T-helper 22 cell (primary cell): ENCODE data around the gene NANOGP8.

ENCODE experiments used
- DNase-seq: peaks from one replicate; pipeline ENCODE4 v3.0.0-alpha.2; 2020; ENCODE audit warnings: low read depth

Gene NANOGP8

DNA sequence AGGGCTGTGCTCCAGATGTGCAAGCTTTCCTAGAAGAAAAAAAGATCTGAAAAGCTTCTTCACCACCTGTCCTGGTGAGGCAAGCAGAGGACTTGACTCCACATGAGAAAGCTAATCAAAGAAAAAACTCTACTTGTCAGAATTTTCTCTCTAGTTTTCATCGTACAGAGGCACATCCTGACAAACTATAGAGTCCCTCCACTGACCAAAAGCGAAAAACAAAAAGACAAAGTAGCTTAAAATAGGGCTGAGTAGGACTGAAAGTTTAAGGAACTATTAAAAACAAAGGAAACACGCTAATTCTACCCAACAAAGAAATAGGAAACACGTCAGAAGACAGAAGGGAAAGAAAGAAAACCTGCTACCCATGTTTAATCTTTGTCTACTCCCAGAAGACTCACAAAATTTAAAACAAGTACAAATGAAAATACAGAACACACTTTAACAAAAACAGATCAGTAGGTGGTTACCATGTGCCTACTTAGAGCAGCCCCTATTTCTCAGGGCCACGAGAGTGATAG is 26.5 kb downstream of the NANOGP8 start:
- no peak for DNase-seq

DNA sequence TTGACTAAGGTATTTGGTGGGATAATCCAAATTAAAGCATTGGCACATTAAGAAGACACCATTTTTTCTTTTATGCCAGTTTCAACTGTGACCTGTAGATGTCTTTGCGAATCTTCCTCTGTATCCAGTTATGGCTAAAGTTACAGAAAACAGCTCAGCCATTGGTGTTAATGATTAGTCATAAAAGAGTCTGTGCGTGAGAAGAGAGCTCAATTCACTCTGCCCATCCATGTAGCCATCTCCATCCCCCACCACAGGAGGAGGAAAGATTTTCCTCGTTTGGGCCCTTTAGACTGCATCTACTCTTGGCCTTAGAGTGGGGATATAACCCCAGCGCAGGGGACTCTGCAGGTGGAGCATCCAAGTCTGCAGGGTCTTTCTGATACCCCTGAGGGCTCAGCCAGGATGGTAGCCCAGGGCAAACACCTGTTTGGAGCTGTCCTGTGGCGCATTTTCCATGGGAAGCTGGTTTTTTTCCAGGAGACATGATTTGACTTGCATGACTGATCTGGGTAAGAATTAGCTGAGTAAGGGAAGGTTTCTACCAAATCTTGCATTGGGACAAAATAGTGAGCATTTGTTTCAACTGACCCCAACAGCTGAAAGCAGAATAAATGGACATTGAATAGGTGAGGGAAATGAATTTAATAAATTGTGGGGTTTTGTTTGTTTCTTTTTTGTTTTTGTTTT is 29.5 kb downstream of the NANOGP8 start:
- DNase-seq, result no peak

DNA sequence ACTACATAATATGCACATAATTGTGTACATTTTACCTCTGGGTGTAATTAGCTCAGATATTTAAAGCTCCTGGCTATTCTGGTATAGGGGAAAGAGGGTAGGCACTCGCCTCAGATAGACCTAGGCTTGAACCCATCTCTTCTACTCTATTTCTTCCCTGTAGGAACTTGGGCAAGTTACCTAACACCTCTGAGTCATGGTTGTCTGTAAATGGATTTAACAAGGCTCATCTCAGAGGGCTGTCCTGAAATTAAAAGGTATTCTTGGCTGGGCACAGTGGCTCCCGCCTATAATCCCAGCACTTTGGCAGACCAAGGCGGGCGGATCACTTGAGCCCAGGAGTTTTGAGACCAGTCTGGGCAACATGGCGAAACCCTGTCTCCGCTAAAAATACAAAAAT is 30.7 kb downstream of the NANOGP8 start:
- DNase-seq, result no peak

DNA sequence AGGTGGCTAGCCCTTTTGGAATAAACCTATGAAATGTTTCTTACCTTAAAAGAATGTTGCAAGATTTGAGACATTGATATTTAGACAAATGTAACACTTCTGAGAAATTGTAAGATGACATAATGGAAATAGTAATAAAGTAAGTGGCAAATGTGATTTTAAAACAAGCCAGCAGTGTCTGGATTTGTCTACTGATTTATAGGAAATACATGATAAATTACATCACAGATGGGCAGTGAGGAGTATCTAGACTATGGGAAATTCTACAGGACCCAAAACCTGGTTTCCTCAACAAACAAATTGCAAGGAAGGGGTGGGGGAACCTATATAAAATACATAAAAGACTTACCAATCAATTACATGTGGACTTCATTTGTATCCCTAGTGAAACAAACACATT is 37.1 kb downstream of the NANOGP8 start:
- DNase-seq, result no peak

DNA sequence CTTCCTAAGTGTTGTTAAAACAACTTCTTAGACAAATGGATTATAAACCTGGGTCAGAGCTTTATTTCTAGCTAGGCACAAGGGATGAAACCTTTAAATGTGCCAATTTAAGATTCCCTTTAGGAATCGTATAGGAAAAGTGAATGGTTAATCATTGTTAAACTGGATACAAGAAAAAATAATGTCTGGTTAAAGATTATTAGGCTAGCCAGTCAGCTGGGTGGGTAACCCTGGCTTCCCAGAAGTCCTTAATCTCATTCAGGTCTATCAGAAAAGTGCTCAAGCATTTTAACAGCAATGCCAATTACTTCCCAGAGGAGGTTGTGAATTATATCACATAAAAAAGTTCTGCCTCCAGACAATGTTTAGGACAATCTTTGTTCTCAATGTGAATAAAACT is 37.6 kb downstream of the NANOGP8 start:
- DNase-seq, result no peak

DNA sequence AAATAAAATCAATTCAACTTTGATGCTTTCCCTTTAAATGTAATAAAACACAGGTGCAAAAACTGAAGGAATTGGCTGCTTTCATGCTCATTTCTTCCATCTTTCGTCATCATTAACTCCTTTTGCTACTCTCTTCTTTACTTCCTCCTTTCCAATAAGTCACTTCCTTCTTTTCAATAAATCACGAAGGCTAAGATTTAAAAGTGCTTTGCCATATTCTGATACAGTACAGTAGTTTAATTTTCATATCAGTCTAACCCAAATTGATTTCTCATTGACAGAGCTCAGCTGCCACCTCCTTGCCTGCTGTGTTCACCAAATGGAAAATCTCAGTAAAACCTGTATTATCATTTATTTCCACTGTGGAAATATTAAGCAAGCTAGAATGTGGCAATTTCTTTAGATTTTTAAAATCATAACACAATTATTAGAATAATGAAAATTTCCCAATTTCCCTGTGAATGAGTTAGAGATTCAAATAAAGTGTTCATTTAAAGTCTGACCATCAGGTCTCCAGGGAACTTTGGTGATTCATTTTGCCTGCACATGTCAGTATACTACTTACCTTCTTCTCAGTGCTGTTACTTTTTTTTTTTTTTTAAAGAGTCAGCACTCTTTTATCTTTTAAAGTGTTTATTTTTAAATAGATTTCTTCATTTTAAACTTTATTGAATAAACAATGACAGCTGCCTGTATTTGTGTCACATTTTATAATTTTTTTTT is 41.6 kb downstream of the NANOGP8 start:
- no peak for DNase-seq

DNA sequence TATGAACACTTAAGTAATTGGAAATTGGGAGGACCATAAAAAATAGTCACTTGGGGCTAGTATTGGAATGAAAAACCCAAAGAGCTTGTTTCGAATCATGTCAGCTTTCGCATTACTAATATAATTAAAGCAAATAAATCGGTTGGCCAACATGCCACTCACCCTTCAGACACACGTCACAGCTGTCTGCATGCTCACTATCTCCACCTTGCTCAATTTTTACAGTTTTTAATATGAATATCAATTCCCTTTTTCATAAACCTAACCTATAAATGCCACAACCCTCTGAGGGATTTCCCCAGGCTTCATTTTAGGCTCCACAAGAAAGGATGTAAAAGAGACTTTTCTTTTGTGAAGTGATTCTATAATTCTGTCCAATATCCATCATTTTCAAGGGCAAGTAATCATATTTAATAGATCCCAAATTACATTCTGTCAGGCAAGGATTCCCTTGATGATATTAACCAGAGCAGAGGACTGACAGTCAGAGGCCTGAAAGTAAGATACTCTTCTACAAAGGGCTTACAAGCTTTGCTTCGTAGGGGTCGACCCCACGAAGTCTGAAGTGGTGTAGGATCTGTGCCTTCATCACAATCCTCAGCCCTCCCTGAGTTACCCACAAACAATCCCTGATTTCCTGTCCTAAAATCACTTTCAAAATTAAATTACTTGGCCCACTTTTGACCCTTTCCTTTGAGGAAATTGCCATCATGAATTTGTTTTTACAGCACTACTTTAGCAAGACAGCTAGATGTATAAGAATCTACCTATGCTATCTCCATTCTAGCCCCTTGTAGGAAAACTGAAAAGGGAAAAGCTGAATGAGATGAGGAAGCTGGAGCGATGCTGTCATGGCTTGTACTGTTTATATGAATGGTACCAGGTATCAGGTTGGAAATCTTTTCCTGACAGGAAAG is 44.5 kb downstream of the NANOGP8 start:
- no peak for DNase-seq

DNA sequence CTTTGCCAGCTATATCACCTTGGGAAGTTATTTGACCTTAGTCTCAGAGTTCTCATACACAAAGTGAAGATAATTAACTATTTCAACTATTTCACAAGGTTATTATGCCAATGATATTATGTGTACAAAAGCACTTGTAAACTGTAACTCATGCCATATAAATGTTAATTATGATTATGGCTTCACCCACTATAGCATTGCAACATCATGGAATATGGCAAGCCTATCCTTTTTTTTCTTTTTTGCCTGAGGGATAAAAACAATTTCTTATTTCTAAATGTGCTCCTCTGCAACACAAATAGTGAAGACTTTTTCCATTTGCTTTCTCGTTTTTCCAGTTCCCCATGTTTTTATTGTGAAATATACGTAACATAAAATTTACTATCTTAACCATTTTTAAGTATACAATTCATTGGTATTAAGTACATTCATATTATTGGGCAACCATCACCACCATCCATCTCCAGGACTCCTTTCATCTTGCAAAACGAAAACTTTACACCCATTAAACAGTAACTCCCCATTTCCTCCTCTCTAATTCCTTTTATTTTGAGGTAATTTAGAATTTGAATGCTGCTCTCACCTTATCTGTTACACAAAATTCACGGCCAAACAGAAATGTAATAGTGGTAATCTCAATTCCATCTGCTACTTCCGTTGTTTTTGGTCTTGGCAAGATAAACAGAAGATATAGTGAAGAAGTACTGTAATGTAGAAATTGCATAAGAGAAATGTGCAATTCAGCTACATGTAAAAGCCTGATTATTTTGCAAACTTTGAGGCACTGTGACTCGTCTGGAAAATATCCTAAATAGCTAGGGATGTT is 46.3 kb downstream of the NANOGP8 start:
- DNase-seq, result no peak
